Immature natural killer cell (primary cell): ENCODE data around the gene SEMA3C. TPM values are rescaled to one million over a fixed set of nuclear protein-coding genes. Genes with fewer than 3 reads are reported as not detected.
"Not testable (repeated sequence)": the region's sequence is repeated elsewhere in the genome, so short reads cannot be mapped to it uniquely, and the experiment has no call there.

Source experiments
- DNase-seq, 3 donors: peaks; one replicate each; pipeline ENCODE4 v3.0.0; 2022; ENCODE audit warnings: mixed read lengths in 1 of 3
- H3K27ac Mint-ChIP-seq, 6 donors: one replicate each; pipeline ENCODE4 v1.8.0; 2020; ENCODE audit warnings: mixed read lengths in 6 of 6, mild to moderate bottlenecking in 5 of 6, inconsistent platforms in 4 of 6, moderate library complexity in 3 of 6
- H3K27me3 Mint-ChIP-seq, 3 donors: one replicate each; pipeline ENCODE4 v1.8.0; 2020 to 2021; ENCODE audit warnings: low read depth in 3 of 3, mild to moderate bottlenecking in 3 of 3, mixed read lengths in 3 of 3, moderate library complexity in 3 of 3, inconsistent platforms in 1 of 3
- H3K36me3 Mint-ChIP-seq, 3 donors: one replicate each; pipeline ENCODE4 v1.8.0; 2020; ENCODE audit warnings: mixed read lengths in 3 of 3, inconsistent platforms in 2 of 3, mild to moderate bottlenecking in 2 of 3
- H3K4me1 Mint-ChIP-seq, 2 donors: one replicate each; pipeline ENCODE4 v1.8.0; 2020; ENCODE audit warnings: inconsistent platforms in 2 of 2, mild to moderate bottlenecking in 2 of 2, mixed read lengths in 2 of 2, moderate library complexity in 1 of 2
- H3K4me3 Mint-ChIP-seq, 5 donors: one replicate each; pipeline ENCODE4 v1.8.0; 2020; ENCODE audit warnings: mild to moderate bottlenecking in 5 of 5, mixed read lengths in 5 of 5, inconsistent platforms in 3 of 5, moderate library complexity in 3 of 5
- H3K9me3 Mint-ChIP-seq, 6 donors: one replicate each; pipeline ENCODE4 v1.8.0; 2020; ENCODE audit warnings: mild to moderate bottlenecking in 6 of 6, mixed read lengths in 6 of 6, inconsistent platforms in 4 of 6, moderate library complexity in 3 of 6
- polyA plus RNA-seq, 3 donors: library from polyadenylated mRNA; unstranded; fragments of 300-500 nt; fragmentation: Illumina TruSeq; gene quantifications; one replicate each; pipeline ENCODE4 v1.2.3, GENCODE V29; 2021

SEMA3C gene
- polyA plus RNA-seq, 3 donors from 2014 or later = 0.18 to 0.53 TPM; not detected in 1

GRCh38 chr7:80941208-80941758 is 22.4 kb upstream of the SEMA3C start:
- Mint-ChIP-seq H3K27ac (no peak overlapping the region), H3K36me3 (peaks cover 0 to 2% (median 0%) of the 10 kb centered on the region in 3 donors), H3K27me3 (peaks cover 0 to 4% (median 2%) of the 10 kb centered on the region in 3 donors), H3K4me3 (no peak overlapping the region), H3K4me1 (no peaks in the 10 kb centered on the region), H3K9me3 (peaks cover 0 to 20% (median 4%) of the 10 kb centered on the region in 6 donors)
- no peak for DNase-seq

- H3K27me3 Mint-ChIP-seq = peaks cover 0 to 4% (median 2%) of the 10 kb centered on the region in 3 donors
- H3K4me3 Mint-ChIP-seq = no peak overlapping the region
- no peaks in the 10 kb centered on the region for H3K4me1 Mint-ChIP-seq
- peaks cover 0 to 5% (median 0%) of the 10 kb centered on the region in 3 donors for H3K36me3 Mint-ChIP-seq
- peaks cover 0 to 24% (median 4%) of the 10 kb centered on the region in 6 donors for H3K9me3 Mint-ChIP-seq
- no peak overlapping the region for H3K27ac Mint-ChIP-seq
- no peak for DNase-seq
Observed at GRCh38 chr7:80940539-80941207, 21.8 kb upstream of the SEMA3C start.

- Mint-ChIP-seq H3K9me3 (peaks cover 0 to 21% (median 2%) of the 10 kb centered on the region in 6 donors), H3K27ac (no peak overlapping the region), H3K27me3 (peaks cover 0 to 6% (median 4%) of the 10 kb centered on the region in 3 donors), H3K36me3 (peaks cover 0 to 5% (median 0%) of the 10 kb centered on the region in 3 donors), H3K4me1 (no peaks in the 10 kb centered on the region), H3K4me3 (no peak overlapping the region)
- DNase-seq = no peak
Observed at GRCh38 chr7:80937336-80937735, 18.5 kb upstream of the SEMA3C start.

- peaks cover 0 to 5% (median 0%) of the 10 kb centered on the region in 3 donors for H3K36me3 Mint-ChIP-seq
- no peak for DNase-seq
- no peak overlapping the region for H3K27ac Mint-ChIP-seq
- H3K27me3 Mint-ChIP-seq = peaks cover 0 to 8% (median 4%) of the 10 kb centered on the region in 3 donors
- no peak overlapping the region for H3K4me3 Mint-ChIP-seq
- H3K4me1 Mint-ChIP-seq = no peaks in the 10 kb centered on the region
- H3K9me3 Mint-ChIP-seq = peaks cover 0 to 24% (median 2%) of the 10 kb centered on the region in 6 donors
Observed at GRCh38 chr7:80935991-80936780, 17.3 kb upstream of the SEMA3C start.

GRCh38 chr7:80934321-80934720 is 15.5 kb upstream of the SEMA3C start:
- no peak for DNase-seq
- Mint-ChIP-seq H3K36me3 (peaks cover 0 to 5% (median 0%) of the 10 kb centered on the region in 3 donors), H3K4me1 (no peaks in the 10 kb centered on the region), H3K27ac (no peak overlapping the region), H3K27me3 (peaks cover 0 to 6% (median 4%) of the 10 kb centered on the region in 3 donors), H3K4me3 (no peak overlapping the region), H3K9me3 (peaks cover 0 to 26% (median 1%) of the 10 kb centered on the region in 6 donors)

GRCh38 chr7:80932536-80932935 is 13.7 kb upstream of the SEMA3C start:
- H3K27ac Mint-ChIP-seq = no peak overlapping the region
- H3K4me1 Mint-ChIP-seq = no peaks in the 10 kb centered on the region
- H3K9me3 Mint-ChIP-seq = peaks cover 0 to 26% (median 1%) of the 10 kb centered on the region in 6 donors
- peaks cover 0 to 5% (median 0%) of the 10 kb centered on the region in 3 donors for H3K36me3 Mint-ChIP-seq
- no peak overlapping the region for H3K4me3 Mint-ChIP-seq
- no peak for DNase-seq
- peaks cover 0 to 6% (median 4%) of the 10 kb centered on the region in 3 donors for H3K27me3 Mint-ChIP-seq

GRCh38 chr7:80929619-80930018 is 10.8 kb upstream of the SEMA3C start:
- no peak overlapping the region for H3K27ac Mint-ChIP-seq
- H3K36me3 Mint-ChIP-seq = no peaks in the 10 kb centered on the region
- H3K4me1 Mint-ChIP-seq = no peaks in the 10 kb centered on the region
- peaks cover 0 to 4% (median 3%) of the 10 kb centered on the region in 3 donors for H3K27me3 Mint-ChIP-seq
- no peak for DNase-seq
- H3K4me3 Mint-ChIP-seq = no peak overlapping the region
- peaks cover 0 to 30% (median 3%) of the 10 kb centered on the region in 6 donors for H3K9me3 Mint-ChIP-seq

GRCh38 chr7:80926955-80927354 is 8.1 kb upstream of the SEMA3C start:
- H3K36me3 Mint-ChIP-seq, H3K4me1 Mint-ChIP-seq, H3K27me3 Mint-ChIP-seq, H3K27ac Mint-ChIP-seq, DNase-seq, H3K4me3 Mint-ChIP-seq: not testable (repeated sequence)
- H3K9me3 Mint-ChIP-seq = peaks cover 0 to 26% (median 4%) of the 10 kb centered on the region in 6 donors

- no peak overlapping the region for H3K4me3 Mint-ChIP-seq
- H3K36me3 Mint-ChIP-seq = no peaks in the 10 kb centered on the region
- peaks cover 0 to 8% (median 4%) of the 10 kb centered on the region in 3 donors for H3K27me3 Mint-ChIP-seq
- H3K4me1 Mint-ChIP-seq = peaks cover 5 to 9% of the 10 kb centered on the region in 2 donors
- peaks cover 0 to 18% (median 4%) of the 10 kb centered on the region in 6 donors for H3K9me3 Mint-ChIP-seq
- no peak for DNase-seq
- no peak overlapping the region for H3K27ac Mint-ChIP-seq
Observed at GRCh38 chr7:80924090-80924489, 5.2 kb upstream of the SEMA3C start.

- peaks cover 9 to 14% of the 10 kb centered on the region in 2 donors for H3K4me1 Mint-ChIP-seq
- H3K27me3 Mint-ChIP-seq = peaks cover 0 to 8% (median 7%) of the 10 kb centered on the region in 3 donors
- no peak overlapping the region for H3K4me3 Mint-ChIP-seq
- no peak for DNase-seq
- H3K27ac Mint-ChIP-seq = no peak overlapping the region
- no peaks in the 10 kb centered on the region for H3K36me3 Mint-ChIP-seq
- H3K9me3 Mint-ChIP-seq = peaks cover 0 to 18% (median 7%) of the 10 kb centered on the region in 6 donors
Observed at GRCh38 chr7:80923211-80923612, 4.4 kb upstream of the SEMA3C start.

GRCh38 chr7:80922253-80923049 is 3.6 kb upstream of the SEMA3C start:
- H3K9me3 Mint-ChIP-seq = peaks cover 0 to 18% (median 7%) of the 10 kb centered on the region in 6 donors

GRCh38 chr7:80921130-80921529 is 2.3 kb upstream of the SEMA3C start:
- no peak for DNase-seq
- peaks cover 0 to 22% (median 7%) of the 10 kb centered on the region in 6 donors for H3K9me3 Mint-ChIP-seq
- no peaks in the 10 kb centered on the region for H3K36me3 Mint-ChIP-seq
- no peak overlapping the region for H3K27ac Mint-ChIP-seq
- H3K4me3 Mint-ChIP-seq = no peak overlapping the region
- peaks cover 3 to 16% (median 13%) of the 10 kb centered on the region in 3 donors for H3K27me3 Mint-ChIP-seq
- H3K4me1 Mint-ChIP-seq = peaks cover 13 to 18% of the 10 kb centered on the region in 2 donors

More at GRCh38 chr7:80922253-80923049, 3.6 kb upstream of the SEMA3C start:
- no peak overlapping the region for H3K27ac Mint-ChIP-seq
- peaks cover 12 to 18% of the 10 kb centered on the region in 2 donors for H3K4me1 Mint-ChIP-seq
- no peaks in the 10 kb centered on the region for H3K36me3 Mint-ChIP-seq
- no peak for DNase-seq
- peaks cover 3 to 12% (median 10%) of the 10 kb centered on the region in 3 donors for H3K27me3 Mint-ChIP-seq
- no peak overlapping the region for H3K4me3 Mint-ChIP-seq

GRCh38 chr7:80918399-80918798 is 452 bp downstream of the SEMA3C start:
- Mint-ChIP-seq H3K36me3 (no peaks in the 10 kb centered on the region), H3K27ac (no peak overlapping the region), H3K9me3 (peaks cover 0 to 32% (median 5%) of the 10 kb centered on the region in 6 donors), H3K4me3 (peak overlapping the region; percentile 46 to 76 (median 71)), H3K27me3 (peaks cover 3 to 21% (median 13%) of the 10 kb centered on the region in 3 donors), H3K4me1 (peaks cover 13 to 18% of the 10 kb centered on the region in 2 donors)
- no peak for DNase-seq
